Dermis microvascular lymphatic vessel endothelial cell (primary cell): ENCODE measurements around the gene SGF29. TPM values are rescaled to one million over a fixed set of nuclear protein-coding genes. Genes with fewer than 3 reads are reported as not detected.
"Not testable (repeated sequence)": the region's sequence is repeated elsewhere in the genome, so short reads cannot be mapped to it uniquely, and the experiment has no call there.

Experiments used
- DNase-seq, 2 donors: peaks; one replicate each; pipeline versions ENCODE4 v3.0.0 to v3.0.0-alpha.2; 2010; ENCODE audit warnings: low read depth in 2 of 2
- total RNA-seq: library from RNA; depleted of rRNA; stranded (reverse); fragments of >200 nt; gene quantifications from 2 replicates; pipeline ENCODE4 v1.2.1, GENCODE V29; 2014

The SGF29 gene
- total RNA-seq, 1 donor from 2014 or later, result 5.3 TPM

DNA sequence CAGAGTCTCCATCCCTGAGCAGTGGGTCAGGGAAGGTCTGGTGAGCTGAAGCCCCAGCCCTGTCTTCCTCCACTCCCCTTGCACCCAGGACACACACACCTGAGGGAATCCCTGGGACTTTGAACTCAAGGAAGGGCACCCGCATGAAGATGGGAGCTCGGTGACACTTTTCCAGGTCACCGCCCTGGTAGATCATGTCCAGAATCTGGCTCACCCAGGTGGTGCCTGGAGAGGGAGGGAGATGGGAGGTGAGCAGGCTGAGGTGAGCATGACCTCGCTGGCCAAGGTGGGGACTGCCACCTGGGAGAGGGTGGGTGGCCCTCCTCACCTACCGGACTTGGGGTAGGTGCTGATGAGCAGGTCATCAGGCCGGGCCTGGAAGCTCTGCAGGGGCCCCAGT is 41.7 kb downstream of the SGF29 start:
- not testable (repeated sequence) for DNase-seq

DNA sequence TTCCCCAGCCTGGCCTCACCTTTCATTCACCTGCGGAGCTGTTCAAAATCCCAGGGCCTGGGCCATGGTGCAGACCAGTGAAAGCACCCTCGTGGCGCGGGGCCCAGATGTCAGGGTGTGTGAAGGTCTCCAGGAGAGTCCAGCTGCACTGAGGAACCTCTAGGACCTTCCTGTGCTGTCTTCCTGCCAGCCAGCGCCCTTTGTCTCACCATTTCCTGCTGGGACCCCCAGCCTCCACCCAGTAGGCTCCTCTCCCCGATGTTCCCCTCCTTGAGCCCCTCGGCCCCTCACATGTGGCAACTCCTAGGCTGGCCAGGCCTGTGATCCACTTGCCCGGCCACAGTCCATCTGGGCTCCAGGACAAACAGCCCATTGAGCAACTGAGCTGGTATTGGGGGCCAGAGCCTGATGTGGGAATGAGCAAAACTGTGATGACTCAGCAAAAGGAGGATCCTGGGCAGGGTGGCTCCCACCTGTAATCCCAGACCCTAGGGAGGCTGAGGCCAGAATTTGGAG is 42.5 kb downstream of the SGF29 start:
- DNase-seq, result no peak

DNA sequence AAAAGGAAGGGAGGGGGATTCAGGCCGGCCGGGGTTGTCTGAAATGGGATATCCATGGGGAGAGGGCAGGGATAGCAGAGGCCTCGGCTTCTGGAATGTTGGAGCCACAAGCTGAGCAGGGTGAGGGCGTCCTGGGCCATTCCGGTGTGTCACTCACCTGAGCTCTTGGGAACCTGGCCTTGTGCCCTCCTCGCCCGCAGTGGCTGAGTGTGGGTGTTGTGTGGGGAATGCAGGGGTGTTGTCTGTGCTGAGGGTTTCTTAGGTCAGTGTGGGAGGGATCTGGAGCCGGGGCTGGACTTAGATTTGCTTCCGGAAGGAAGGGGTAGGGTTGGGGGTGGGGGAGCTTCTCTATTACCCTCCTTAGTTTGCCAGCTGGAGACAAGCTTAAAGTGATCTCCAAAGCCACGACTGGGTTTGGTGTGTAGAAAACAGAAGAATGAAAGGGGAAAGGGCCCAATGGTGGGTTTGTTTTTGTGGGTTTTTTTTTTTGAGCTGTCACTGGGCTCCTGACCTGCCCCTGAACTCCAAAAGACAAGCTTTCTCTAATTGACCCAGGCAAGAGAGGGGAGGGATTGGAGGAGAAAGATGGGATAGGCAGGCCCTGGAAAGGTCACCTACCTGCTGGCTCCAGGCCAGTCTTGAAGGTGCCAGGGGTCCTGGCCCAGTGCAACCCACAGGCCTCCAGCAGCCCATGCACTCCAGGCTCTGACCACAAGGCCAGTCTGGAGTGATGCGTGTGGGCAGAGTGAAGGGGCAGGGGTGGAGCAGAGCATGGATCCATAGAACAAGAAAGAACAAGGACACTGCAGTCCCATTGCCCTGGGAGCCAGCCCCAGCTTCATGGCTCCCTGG is 43.3 kb downstream of the SGF29 start, which contains the start of gene SULT1A2:
Gene SULT1A2 (minus strand): TSS at position 211 of the 852 bp plus-strand sequence. CDS start 1,120 bp downstream, outside the sequence.
- DNase-seq, result no peak

DNA sequence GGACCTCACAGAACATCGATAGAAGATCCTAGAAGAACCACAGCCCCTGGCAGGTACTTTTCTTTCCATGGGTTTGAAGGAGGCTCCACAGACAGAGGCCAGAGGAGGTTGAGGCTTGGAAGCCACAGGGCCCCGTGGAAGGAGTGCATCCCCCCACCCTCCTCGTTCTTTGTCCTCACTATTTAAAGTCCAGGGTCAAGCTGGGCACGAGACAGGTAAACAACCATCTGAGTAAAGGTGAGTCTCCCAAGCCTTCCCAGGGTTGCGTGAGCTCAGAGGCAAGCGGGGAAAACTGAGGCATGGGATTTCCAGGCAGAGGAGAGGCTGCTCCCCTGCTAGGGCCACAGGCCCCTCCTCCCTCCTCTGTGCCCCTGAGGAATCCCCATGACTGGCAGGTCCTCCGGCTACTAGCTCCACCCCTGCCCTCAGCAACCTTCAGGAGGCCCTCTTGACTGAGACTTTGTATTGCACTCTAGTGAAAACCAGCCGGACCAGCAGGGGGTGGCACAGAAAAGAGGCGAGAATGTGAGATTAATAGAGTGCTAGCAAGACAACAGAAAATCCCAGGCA is 44.1 kb downstream of the SGF29 start:
- no peak for DNase-seq

DNA sequence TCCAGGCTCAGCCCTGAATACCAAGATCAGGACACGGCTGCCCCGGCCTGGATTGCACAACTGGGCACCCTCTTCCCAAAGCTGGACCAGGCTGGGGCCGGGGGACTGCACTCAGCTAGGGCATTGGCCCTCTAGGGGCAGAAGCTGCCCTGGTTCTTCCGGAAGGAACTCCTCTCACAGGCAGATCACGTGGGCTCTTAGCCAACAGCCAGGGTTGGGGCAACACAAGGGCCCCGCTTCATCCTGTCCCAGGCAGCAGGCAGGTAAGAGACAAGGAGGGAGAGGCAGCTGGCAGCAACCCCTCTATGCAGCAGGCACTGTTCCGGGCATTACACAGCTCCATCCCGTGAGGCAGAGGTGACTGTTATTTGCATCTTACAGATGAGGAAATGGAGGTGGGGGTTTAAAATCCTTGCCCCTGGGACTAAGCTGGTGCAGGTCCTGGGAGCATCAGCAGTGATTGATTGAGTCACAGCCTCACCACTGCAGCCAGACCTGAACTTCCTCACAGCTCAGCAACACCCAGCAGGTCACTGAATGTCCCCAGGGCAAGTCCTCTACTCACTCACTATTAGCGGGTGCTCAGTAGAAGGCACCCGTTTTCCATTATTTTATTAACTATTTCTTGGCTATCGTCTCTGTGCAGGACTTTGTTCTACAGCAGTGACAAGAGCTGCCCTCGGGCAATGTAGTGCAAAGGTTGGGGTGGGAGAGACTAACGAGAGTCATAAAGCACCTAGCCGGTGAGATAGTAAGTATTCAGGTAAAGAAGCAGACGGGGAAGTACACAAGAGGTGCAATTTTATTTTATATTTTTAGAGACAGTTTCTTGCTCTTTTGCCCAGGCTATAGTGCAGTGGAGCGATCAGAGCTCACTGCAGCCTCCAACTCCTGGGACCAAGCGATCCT is 45.9 kb downstream of the SGF29 start:
- not testable (repeated sequence) for DNase-seq

DNA sequence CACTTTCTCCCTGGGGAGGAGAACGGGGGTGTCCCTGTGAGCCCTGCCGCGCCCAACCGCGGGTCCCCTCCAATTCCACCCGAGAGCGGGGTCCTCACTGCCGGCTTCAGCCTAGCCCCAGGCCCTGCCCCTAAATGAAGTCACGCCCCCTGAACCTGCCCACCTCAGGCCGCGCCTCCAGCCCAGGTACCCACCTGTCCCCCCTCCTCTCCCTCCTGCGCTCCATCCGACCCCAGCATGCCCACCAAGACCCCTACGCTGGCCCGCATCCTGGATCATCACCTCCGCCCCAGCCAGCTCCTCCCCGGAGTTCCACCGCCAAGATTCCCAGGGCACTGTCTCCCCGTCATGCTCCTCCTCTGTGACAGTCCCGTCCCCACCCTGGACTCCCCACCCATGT is 47.2 kb downstream of the SGF29 start:
- not testable (repeated sequence) for DNase-seq

DNA sequence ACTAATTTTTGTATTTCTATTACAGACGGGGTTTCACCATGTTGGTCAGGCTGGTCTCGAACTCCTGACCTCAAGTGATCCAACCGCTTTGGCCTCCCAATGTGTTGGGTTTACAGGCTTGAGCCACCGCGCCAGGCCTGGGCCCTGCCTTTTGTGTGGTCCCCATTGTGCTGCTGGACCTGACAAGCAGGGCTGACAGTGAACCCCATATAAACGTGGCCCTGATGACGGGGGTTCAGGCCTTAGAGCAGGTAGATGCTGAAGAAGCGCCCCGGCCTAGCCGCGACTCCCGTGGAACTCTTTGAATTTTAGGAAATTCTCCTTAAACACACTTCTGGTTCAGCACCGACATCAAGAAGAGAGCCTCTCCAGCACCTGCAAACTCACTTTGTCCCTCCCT is 47.9 kb downstream of the SGF29 start:
- not testable (repeated sequence) for DNase-seq

DNA sequence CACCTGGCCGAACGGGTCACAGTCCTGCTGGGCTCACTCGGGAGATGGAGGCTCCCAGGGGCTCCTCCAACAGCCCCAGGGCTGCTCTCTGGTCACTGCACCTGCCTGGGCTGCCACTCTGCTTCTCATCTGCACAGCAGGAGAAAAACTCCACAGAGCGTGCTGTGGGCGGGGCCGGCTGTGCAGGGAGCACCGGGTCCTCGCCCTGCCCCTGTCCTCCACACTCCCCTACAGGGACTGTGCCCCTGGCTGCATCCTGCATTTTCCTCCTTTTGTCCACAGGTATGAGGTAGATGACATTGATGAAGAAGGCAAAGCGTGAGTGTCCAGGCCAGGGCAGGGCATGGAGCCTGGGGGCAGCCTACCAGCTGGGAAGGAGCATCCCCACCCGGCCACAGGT is 48.3 kb downstream of the SGF29 start:
- DNase-seq, result not testable (repeated sequence)

DNA sequence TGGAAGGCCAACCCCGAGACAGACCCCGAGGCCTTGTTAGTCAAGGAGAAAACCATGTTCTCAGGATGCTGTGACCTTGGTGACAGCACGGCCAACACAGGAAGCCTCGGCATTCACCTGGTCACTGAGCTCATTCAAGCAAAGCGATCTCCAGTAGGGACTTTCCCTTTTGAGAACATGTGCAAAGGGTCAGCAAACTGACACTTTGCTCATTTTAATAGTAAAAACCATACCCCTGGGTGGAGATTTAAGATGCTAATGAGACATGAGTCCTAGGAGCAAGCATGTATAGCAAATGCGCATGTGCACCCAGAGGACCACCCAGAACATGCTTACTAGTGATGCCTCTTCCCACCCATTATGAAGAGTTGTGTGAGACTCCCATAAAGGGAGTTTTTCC is 48.8 kb downstream of the SGF29 start:
- DNase-seq, result no peak

DNA sequence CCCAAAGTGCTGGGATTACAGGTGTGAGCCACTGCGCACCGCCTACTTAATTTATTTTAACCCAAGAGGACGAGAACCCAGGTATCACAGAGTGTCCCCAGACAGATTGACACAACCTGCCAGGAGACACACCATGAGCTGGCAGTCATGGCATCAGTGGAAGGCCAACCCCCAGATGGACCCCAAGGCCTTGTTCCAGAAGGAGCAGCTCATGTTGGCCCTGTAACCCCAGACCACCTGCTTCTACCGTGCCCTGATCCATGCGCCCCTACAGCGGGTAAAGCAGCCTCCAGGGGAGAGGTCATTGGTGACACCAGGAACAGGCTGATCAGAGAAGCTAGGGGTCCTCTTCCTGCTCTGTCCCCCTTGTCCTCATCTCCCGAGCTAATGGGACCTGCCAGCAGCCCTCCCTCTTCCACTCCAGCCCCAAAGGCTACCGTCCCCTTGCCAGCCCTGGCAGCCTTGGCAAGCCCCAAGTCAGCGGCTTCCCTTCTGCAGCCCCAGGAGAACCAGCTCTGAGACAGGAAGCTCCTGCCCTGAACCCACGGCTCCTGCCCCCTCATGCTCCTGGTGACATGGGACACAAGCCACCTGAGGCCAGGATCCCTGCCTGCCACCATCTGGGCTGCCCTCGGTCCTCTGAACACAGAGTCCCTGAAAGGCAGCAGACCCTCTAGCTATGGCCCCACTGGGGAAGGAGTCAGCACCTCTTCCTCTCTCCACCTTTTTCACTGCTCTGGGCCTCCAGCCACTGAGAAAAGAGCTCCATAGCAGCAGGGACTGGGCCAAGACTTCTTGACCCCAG is 49.9 kb downstream of the SGF29 start:
- DNase-seq, result no peak

DNA sequence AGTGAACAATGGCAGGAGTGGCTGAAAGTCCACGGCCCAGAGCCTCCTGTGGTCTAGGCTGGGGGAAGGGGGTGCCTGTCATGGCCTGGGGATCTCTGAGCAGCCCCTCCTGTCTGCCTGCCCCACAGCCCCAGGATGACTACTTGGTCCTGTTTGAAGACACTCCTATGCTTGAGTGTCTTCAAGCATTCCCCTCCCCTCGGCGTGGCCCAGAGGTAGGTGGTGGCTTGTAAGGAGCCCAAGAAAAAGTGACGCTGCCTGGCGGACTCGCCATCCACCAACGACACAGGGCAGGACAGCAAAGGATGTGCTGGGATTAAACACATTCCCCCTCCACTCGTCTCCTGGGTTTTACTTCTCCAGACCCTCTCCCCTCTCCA is 50.5 kb downstream of the SGF29 start:
- DNase-seq, result no peak

DNA sequence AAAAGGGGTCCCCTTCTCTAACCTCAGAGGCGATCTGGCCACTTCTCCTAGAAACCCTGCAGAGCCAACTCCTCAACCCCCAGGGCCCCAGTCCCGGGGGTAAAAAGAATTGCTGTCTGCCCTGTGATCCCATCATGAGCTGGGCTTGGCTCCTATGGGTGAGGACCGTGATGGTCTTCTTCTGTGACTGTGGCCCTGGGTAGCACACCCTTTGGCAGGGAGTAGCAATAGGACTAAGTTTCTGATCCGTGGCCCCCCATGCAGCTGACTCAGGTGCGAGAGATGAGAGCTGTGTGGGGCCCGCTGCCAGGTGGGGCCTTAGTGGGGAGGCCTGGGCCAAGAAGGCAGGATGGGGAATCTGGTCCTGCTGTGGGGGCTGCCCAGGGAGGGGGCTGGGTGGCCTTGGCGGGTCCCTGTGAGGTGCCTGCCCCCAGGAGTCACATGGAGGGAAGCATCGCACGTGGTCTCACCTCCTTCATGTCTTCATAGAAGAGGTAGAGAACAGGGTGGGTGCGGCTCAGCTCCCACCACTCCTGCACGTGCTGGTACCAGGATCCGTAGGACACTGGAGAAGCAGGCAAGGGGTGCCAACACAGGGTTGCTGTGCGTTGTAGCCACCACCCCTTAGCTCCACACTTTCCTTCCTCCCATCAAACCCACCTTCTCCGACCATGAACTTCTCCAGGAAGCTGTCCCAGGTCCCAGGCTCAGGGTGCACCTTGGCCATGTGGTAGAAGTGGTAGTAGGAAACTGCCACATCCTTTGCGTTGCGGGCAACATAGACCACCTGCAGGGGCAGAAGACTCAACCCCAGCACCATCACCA is 52.8 kb downstream of the SGF29 start:
- DNase-seq, result no peak

DNA sequence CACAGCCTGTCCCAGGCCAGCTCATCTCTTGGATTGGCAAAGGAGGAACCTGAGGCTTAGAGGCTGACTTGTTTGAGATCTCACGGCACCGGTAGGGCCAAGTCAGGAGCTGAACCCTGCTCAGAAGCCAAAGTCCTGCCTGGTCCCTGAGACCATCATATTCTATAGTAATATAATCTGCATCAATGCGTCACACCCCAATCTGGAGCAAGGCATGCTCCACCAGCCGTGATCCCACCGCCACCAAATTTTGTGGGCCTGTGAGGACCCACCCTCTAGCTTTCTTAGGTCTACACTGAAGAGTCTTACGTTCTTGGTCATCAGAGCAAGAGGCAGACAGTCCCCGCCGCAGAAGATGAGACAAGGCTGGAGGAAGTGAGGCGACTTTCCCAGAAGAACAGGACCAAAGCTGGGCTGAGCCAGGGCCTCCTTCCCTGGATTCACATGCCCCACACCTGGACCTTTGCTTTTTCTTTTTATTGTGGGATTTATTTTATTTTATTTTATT is 53.5 kb downstream of the SGF29 start:
- no peak for DNase-seq

DNA sequence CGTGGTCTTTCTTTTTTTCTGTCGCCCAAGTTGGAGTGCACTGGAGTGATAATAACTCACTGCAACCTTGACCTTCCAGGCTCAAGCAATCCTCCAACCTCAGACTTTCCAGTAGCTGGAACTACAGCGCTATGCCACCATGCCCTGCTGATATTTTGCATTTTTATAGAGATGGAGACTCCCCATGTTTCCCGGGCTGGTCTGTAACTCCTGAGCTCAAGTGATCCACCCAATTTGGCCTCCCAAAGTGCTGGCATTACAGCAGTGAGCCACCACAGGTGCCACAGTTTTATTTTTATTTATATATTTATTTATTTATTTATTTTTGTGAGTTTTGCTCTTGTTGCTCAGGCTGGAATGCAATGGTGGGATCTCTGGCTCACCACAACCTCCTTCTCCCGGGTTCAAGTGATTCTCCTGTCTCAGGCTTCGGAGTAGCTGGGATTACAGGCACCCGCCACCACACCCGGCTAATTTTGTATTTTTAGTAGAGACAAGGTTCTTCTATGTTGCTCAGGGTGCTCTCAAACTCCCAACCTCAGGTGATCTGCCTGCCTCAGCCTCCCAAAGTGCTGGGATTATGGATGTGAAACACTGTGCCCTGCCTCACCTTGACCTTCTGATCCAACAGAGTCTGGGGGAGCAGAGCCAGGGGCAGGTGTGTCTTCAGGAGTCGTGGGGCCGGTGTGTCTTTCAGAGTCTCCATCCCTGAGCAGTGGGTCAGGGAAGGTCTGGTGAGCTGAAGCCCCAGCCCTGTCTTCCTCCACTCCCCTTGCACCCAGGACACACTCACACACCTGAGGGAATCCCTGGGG is 54.2 kb downstream of the SGF29 start:
- not testable (repeated sequence) for DNase-seq

DNA sequence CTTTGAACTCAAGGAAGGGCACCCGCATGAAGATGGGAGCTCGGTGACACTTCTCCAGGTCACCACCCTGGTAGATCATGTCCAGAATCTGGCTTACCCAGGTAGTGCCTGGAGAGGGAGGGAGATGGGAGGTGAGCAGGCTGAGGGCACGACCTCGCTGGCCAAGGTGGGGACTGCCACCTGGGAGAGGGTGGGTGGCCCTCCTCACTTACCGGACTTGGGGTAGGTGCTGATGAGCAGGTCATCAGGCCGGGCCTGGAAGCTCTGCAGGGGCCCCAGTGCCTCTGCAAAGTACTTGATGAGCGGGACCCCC is 54.7 kb downstream of the SGF29 start:
- DNase-seq, result not testable (repeated sequence)

DNA sequence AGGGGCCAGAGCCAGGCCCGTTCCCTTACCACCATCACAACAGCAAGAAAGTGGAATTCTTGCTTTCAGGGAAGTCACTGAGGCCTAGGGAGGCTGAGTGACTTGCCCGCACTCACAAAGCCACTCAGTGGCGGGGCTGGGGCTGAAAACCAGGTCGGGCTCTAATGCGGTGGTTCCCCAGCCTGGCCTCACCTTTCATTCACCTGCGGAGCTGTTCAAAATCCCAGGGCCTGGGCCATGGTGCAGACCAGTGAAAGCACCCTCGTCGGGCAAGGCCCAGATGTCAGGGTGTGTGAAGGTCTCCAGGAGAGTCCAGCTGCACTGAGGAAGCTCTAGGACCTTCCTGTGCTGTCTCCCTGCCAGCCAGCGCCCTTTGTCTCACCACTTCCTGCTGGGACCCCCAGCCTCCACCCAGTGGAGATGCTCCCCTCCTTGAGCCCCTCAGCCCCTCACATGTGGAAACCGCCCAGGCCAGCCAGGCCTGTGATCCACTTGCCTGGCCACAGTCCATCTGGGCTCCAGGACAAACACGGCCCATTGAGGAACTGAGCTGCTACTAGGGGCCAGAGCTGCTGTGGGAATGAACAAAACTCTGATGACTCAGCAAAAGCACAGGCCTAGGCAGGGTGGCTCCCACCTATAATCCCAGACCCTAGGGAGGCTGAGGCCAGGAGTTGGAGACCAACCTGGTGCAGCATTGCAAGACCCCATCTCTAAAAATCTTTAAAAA is 55.3 kb downstream of the SGF29 start:
- not testable (repeated sequence) for DNase-seq

DNA sequence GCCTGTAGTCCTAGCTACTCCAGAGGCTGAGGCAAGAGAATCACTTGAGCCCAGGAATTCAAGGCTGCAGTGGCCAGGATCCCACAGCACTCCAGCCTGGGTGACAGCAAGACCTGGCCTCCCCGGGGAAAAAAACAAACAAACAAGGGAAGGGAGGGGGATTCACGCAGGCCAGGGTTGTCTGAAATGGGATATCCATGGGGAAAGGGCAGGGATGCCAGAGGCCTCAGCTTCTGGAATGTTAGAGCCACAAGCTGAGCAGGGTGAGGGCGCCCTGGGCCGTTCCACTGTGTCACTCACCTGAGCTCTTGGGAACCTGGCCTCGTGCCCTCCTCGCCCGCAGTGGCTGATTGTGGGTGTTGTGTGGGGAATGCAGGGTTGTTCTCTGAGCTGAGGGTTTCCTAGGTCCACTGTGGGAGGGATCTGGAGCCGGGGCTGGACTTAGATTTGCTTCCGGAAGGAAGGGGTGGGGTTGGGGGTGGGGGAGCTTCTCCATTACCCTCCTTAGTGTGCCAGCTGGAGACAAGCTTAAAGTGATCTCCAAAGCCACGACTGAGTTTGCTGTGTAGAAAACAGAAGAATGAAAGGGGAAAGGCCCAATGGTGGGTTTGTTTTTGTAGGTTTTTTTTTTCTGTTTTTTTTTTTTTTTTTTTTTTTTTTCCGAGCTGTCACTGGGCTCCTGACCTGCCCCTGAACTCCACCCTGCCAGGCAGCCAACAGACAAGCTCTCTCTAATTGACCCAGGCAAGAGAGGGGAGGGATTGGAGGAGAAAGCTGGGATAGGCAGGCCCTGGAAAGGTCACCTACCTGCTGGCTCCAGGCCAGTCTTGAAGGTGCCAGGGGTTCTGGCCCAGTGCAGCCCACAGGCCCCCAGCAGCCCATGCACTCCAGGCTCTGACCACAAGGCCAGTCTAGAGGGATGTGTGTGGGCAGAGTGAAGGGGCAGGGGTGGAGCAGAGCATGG is 56.2 kb downstream of the SGF29 start, which contains the start of gene SULT1A1:
Gene SULT1A1 (minus strand): TSS at position 414 of the 964 bp plus-strand sequence. CDS start 1,189 bp downstream, outside the sequence.
- DNase-seq, result no peak
